Nephron (organoid): ENCODE measurements around the gene PAK5.

Experiments used
- H3K27ac Mint-ChIP-seq, 3 experiments: 2 replicates each; pipeline ENCODE4 v1.8.0; 2020; ENCODE audit warnings: mixed read lengths in 3 of 3, mild to moderate bottlenecking in 2 of 3, moderate library complexity in 1 of 3
- H3K27me3 Mint-ChIP-seq: 2 replicates; pipeline ENCODE4 v1.8.0; 2021; ENCODE audit warnings: low read depth, mild to moderate bottlenecking, moderate library complexity, mixed read lengths
- H3K36me3 Mint-ChIP-seq: 2 replicates; pipeline ENCODE4 v1.8.0; 2020; ENCODE audit warnings: low read depth, mixed read lengths
- H3K4me1 Mint-ChIP-seq: 2 replicates; pipeline ENCODE4 v1.8.0; 2020; ENCODE audit warnings: mixed read lengths
- H3K4me3 Mint-ChIP-seq, 3 experiments: 2 replicates each; pipeline ENCODE4 v1.8.0; 2020; ENCODE audit warnings: mild to moderate bottlenecking in 3 of 3, mixed read lengths in 3 of 3, moderate library complexity in 2 of 3
- H3K9me3 Mint-ChIP-seq: 2 replicates; pipeline ENCODE4 v1.8.0; 2020; ENCODE audit warnings: mixed read lengths
- CTCF ChIP-seq, 3 experiments: fragments of 200-600 bp; sonication (generic); IDR thresholded peaks; one replicate each; pipeline ENCODE4 v1.5.0; 2021; ENCODE audit warnings: antibody characterized with exemption in 3 of 3; ENCODE audit not compliant: unreplicated experiment in 3 of 3

The PAK5 gene

GRCh38 chr20:9491324-9491723 lies 347.6 kb downstream of the PAK5 start:
- Mint-ChIP-seq H3K27me3 (no peaks in the 10 kb centered on the region), H3K4me1 (peaks cover 19% of the 10 kb centered on the region), H3K36me3 (no peaks in the 10 kb centered on the region), H3K4me3 (no peak overlapping the region), H3K27ac (no peak overlapping the region), H3K9me3 (no peaks in the 10 kb centered on the region)
- TF ChIP-seq CTCF (IDR thresholded peaks at IDR 0.05; ENCODE audit: unreplicated experiment in 3 of 3), result no peak

GRCh38 chr20:9490631-9491030 lies 348.2 kb downstream of the PAK5 start:
- H3K27me3 Mint-ChIP-seq, result no peaks in the 10 kb centered on the region
- no peak overlapping the region for H3K4me3 Mint-ChIP-seq
- no peaks in the 10 kb centered on the region for H3K36me3 Mint-ChIP-seq
- no peak for TF ChIP-seq CTCF (IDR thresholded peaks at IDR 0.05; ENCODE audit: unreplicated experiment in 3 of 3)
- peaks cover 19% of the 10 kb centered on the region for H3K4me1 Mint-ChIP-seq
- H3K9me3 Mint-ChIP-seq, result no peaks in the 10 kb centered on the region
- no peak overlapping the region for H3K27ac Mint-ChIP-seq

- Mint-ChIP-seq H3K9me3 (no peaks in the 10 kb centered on the region), H3K4me1 (peaks cover 19% of the 10 kb centered on the region), H3K4me3 (no peak overlapping the region), H3K36me3 (no peaks in the 10 kb centered on the region), H3K27ac (no peak overlapping the region), H3K27me3 (no peaks in the 10 kb centered on the region)
- no peak for TF ChIP-seq CTCF (IDR thresholded peaks at IDR 0.05; ENCODE audit: unreplicated experiment in 3 of 3)
Observed at GRCh38 chr20:9490161-9490560, 348.7 kb downstream of the PAK5 start.

GRCh38 chr20:9488063-9488462 lies 350.8 kb downstream of the PAK5 start:
- Mint-ChIP-seq H3K4me3 (no peak overlapping the region), H3K27me3 (no peaks in the 10 kb centered on the region), H3K9me3 (no peaks in the 10 kb centered on the region), H3K27ac (no peak overlapping the region), H3K4me1 (peaks cover 6% of the 10 kb centered on the region), H3K36me3 (no peaks in the 10 kb centered on the region)
- no peak for TF ChIP-seq CTCF (IDR thresholded peaks at IDR 0.05; ENCODE audit: unreplicated experiment in 3 of 3)
